Measurements from ENCODE around the gene SH3BP5L. TPM values are rescaled to one million over a fixed set of nuclear protein-coding genes. Genes with fewer than 3 reads are reported as not detected.

The SH3BP5L gene
- total and polyA plus RNA-seq, 2 of the 13 experiments (the other 11 are each of a cell fraction or from before 2014, with no cell fraction given): 10.3 to 14.9 TPM

DNA sequence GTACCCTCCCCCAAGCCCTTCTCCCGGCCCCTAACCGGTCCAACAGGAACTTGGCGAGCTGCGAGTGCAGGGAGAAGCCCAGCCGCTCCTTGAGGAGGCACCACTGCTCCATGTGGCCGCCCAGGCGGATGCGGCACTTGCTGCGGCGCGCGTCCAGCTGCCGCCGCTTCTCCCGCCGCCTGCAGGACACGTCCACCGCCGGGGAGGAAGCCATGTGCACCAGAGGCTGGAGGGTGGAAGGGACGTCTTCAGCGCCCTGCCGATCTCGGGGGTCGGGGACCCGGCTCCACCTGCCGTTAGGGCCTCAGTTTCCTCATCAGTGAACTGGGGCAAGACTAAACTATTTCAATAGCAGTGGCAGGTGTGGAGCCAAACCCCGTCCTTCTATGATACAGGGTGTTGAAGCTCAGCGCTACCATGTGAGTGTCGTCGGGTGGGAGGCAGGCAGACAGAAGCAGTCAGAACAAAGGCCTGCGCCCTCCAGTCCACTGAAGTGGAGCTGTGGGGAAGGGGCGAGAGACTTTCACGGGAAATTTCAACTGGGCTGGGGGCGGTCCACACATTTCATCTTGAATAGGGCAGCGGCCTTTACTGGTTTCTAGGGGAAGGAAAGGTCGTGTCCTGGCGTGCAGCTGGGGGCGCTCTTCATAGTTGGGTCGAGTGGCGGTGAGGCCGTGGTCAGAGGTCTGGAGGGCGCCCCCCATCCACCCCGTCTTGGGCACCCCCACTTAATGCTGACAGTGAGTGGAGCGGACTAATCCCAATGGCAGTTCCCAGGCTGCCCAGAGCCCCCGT is 32.6 kb upstream of the SH3BP5L start (continued):
- TF ChIP-seq, protein P1, sequence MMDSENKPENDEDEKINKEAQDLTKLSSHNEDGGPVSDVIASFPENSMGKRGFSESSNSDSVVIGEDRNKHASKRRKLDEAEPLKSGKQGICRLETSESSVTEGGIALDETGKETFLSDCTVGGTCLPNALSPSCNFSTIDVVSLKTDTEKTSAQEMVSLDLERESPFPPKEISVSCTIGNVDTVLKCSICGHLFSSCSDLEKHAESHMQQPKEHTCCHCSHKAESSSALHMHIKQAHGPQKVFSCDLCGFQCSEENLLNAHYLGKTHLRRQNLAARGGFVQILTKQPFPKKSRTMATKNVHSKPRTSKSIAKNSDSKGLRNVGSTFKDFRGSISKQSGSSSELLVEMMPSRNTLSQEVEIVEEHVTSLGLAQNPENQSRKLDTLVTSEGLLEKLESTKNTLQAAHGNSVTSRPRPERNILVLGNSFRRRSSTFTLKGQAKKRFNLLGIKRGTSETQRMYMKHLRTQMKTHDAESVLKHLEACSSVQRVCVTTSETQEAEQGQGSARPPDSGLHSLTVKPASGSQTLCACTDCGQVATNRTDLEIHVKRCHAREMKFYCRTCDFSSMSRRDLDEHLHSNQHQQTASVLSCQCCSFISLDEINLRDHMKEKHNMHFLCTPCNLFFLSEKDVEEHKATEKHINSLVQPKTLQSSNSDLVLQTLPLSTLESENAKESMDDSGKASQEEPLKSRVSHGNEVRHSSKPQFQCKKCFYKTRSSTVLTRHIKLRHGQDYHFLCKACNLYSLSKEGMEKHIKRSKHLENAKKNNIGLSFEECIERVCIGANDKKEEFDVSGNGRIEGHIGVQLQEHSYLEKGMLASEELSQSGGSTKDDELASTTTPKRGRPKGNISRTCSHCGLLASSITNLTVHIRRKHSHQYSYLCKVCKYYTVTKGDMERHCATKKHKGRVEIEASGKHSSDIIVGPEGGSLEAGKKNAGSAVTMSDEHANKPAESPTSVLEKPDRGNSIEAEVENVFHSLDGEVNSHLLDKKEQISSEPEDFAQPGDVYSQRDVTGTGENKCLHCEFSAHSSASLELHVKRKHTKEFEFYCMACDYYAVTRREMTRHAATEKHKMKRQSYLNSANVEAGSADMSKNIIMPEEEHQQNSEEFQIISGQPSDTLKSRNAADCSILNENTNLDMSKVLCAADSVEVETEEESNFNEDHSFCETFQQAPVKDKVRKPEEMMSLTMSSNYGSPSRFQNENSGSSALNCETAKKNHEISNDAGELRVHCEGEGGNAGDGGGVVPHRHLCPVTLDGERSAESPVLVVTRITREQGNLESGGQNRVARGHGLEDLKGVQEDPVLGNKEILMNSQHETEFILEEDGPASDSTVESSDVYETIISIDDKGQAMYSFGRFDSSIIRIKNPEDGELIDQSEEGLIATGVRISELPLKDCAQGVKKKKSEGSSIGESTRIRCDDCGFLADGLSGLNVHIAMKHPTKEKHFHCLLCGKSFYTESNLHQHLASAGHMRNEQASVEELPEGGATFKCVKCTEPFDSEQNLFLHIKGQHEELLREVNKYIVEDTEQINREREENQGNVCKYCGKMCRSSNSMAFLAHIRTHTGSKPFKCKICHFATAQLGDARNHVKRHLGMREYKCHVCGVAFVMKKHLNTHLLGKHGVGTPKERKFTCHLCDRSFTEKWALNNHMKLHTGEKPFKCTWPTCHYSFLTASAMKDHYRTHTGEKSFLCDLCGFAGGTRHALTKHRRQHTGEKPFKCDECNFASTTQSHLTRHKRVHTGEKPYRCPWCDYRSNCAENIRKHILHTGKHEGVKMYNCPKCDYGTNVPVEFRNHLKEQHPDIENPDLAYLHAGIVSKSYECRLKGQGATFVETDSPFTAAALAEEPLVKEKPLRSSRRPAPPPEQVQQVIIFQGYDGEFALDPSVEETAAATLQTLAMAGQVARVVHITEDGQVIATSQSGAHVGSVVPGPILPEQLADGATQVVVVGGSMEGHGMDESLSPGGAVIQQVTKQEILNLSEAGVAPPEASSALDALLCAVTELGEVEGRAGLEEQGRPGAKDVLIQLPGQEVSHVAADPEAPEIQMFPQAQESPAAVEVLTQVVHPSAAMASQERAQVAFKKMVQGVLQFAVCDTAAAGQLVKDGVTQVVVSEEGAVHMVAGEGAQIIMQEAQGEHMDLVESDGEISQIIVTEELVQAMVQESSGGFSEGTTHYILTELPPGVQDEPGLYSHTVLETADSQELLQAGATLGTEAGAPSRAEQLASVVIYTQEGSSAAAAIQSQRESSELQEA (CRISPR knock-in tag; IDR thresholded peaks at IDR 0.05; ENCODE audit: not compliant biosample characterization): no peak
- TF ChIP-seq, protein P2, sequence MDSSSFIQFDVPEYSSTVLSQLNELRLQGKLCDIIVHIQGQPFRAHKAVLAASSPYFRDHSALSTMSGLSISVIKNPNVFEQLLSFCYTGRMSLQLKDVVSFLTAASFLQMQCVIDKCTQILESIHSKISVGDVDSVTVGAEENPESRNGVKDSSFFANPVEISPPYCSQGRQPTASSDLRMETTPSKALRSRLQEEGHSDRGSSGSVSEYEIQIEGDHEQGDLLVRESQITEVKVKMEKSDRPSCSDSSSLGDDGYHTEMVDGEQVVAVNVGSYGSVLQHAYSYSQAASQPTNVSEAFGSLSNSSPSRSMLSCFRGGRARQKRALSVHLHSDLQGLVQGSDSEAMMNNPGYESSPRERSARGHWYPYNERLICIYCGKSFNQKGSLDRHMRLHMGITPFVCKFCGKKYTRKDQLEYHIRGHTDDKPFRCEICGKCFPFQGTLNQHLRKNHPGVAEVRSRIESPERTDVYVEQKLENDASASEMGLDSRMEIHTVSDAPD (CRISPR knock-in tag; IDR thresholded peaks at IDR 0.05): no peak
- TF ChIP-seq MAFK (conservative IDR thresholded peaks at IDR 0.05 in 1 of 2, IDR thresholded peaks at IDR 0.05 in 1 of 2; ENCODE audit: low read length in 2 of 2) (no peak), ZNF292 (CRISPR knock-in tag; IDR thresholded peaks at IDR 0.05; ENCODE audit: borderline replicate concordance, low read depth) (no peak), ZNF629 (CRISPR knock-in tag; conservative IDR thresholded peaks at IDR 0.05) (peak; percentile 7; the same call in 1 of the 2 replicates), RARA (CRISPR knock-in tag; IDR thresholded peaks at IDR 0.05) (0 out of 2 replicates have a peak, but pooled peaks have one; percentile 8), TOE1 (CRISPR knock-in tag; IDR thresholded peaks at IDR 0.05) (no peak), YEATS4 (CRISPR knock-in tag; IDR thresholded peaks at IDR 0.05; ENCODE audit: borderline replicate concordance) (peak; percentile 59; the same call in 1 of the 2 replicates), POLR2AphosphoS2 (IDR thresholded peaks at IDR 0.05; ENCODE audit: low read depth, low read length) (no peak)
- TF ChIP-seq, protein P3, sequence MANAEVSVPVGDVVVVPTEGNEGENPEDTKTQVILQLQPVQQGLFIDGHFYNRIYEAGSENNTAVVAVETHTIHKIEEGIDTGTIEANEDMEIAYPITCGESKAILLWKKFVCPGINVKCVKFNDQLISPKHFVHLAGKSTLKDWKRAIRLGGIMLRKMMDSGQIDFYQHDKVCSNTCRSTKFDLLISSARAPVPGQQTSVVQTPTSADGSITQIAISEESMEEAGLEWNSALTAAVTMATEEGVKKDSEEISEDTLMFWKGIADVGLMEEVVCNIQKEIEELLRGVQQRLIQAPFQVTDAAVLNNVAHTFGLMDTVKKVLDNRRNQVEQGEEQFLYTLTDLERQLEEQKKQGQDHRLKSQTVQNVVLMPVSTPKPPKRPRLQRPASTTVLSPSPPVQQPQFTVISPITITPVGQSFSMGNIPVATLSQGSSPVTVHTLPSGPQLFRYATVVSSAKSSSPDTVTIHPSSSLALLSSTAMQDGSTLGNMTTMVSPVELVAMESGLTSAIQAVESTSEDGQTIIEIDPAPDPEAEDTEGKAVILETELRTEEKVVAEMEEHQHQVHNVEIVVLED (CRISPR knock-in tag; IDR thresholded peaks at IDR 0.05; ENCODE audit: borderline replicate concordance): no peak
- TF ChIP-seq, protein P4, sequence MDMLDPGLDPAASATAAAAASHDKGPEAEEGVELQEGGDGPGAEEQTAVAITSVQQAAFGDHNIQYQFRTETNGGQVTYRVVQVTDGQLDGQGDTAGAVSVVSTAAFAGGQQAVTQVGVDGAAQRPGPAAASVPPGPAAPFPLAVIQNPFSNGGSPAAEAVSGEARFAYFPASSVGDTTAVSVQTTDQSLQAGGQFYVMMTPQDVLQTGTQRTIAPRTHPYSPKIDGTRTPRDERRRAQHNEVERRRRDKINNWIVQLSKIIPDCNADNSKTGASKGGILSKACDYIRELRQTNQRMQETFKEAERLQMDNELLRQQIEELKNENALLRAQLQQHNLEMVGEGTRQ (IDR thresholded peaks at IDR 0.05; ENCODE audit: low read depth, low read length): no peak
- TF ChIP-seq, protein P4 (CRISPR knock-in tag; IDR thresholded peaks at IDR 0.05; ENCODE audit: borderline replicate concordance): no peak
- TF ChIP-seq, protein P5, sequence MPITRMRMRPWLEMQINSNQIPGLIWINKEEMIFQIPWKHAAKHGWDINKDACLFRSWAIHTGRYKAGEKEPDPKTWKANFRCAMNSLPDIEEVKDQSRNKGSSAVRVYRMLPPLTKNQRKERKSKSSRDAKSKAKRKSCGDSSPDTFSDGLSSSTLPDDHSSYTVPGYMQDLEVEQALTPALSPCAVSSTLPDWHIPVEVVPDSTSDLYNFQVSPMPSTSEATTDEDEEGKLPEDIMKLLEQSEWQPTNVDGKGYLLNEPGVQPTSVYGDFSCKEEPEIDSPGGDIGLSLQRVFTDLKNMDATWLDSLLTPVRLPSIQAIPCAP (CRISPR knock-in tag; IDR thresholded peaks at IDR 0.05; ENCODE audit: low read depth): no peak
